Activated CD8-positive, alpha-beta memory T cell treated with anti-CD3 and anti-CD28 coated beads, Interleukin-2, amount 50 U/mL, for 48 hours (primary cell): ENCODE data around the gene CACNG6.
"Not testable (repeated sequence)": the region's sequence is repeated elsewhere in the genome, so short reads cannot be mapped to it uniquely, and the experiment has no call there.

ENCODE experiments used
- DNase-seq: peaks from one replicate; pipeline ENCODE4 v3.0.0-alpha.2; 2020

CACNG6 gene

GRCh38 chr19:54002495-54003315, 11.3 kb downstream of the CACNG6 start:
- DNase-seq, result no peak

- no peak for DNase-seq
Measured at GRCh38 chr19:54009440-54009839, 18.0 kb downstream of the CACNG6 start.

GRCh38 chr19:54010474-54010873, 19.0 kb downstream of the CACNG6 start:
- DNase-seq, result no peak

- no peak for DNase-seq
Measured at GRCh38 chr19:54011507-54012211, 20.2 kb downstream of the CACNG6 start.

- DNase-seq, result no peak
Measured at GRCh38 chr19:54013866-54014265, 22.4 kb downstream of the CACNG6 start.

- no peak for DNase-seq
Measured at GRCh38 chr19:54014920-54015560, 23.6 kb downstream of the CACNG6 start.

GRCh38 chr19:54017261-54017660, 25.8 kb downstream of the CACNG6 start:
- DNase-seq, result no peak

GRCh38 chr19:54021363-54021762, 29.9 kb downstream of the CACNG6 start:
- no peak for DNase-seq

GRCh38 chr19:54021932-54022331, 30.5 kb downstream of the CACNG6 start:
- DNase-seq, result no peak

GRCh38 chr19:54023191-54023590, 31.8 kb downstream of the CACNG6 start:
- DNase-seq, result no peak

- DNase-seq, result no peak
Measured at GRCh38 chr19:54024660-54025059, 33.2 kb downstream of the CACNG6 start.

- DNase-seq, result no peak
Measured at GRCh38 chr19:54026656-54027055, 35.2 kb downstream of the CACNG6 start.

- DNase-seq, result no peak
Measured at GRCh38 chr19:54029301-54029700, 37.9 kb downstream of the CACNG6 start.

- DNase-seq, result peak; percentile 76
Measured at GRCh38 chr19:54029930-54030490, 38.6 kb downstream of the CACNG6 start.

GRCh38 chr19:54030895-54031586, 39.6 kb downstream of the CACNG6 start:
- DNase-seq, result no peak

- no peak for DNase-seq
Measured at GRCh38 chr19:54035215-54036178, 44.1 kb downstream of the CACNG6 start.

- not testable (repeated sequence) for DNase-seq
Measured at GRCh38 chr19:54036542-54036941, 45.1 kb downstream of the CACNG6 start.

- DNase-seq, result no peak
Measured at GRCh38 chr19:54040003-54040402, 48.6 kb downstream of the CACNG6 start.

- no peak for DNase-seq
Measured at GRCh38 chr19:54041969-54042606, 50.7 kb downstream of the CACNG6 start.

- no peak for DNase-seq
Measured at GRCh38 chr19:54042989-54043388, 51.6 kb downstream of the CACNG6 start.

- no peak for DNase-seq
Measured at GRCh38 chr19:54045771-54046170, 54.3 kb downstream of the CACNG6 start.
